ENCODE data around the gene CSNK1G1. TPM values are rescaled to one million over a fixed set of nuclear protein-coding genes. Genes with fewer than 3 reads are reported as not detected.

Gene CSNK1G1
- total RNA-seq, 1 experiment from 2014 or later, result 11.5 TPM

- BruUV-seq (replicated peaks), result no TSS peak
- ChIA-PET CTCF (interaction anchor here (1.0 kb wide), 1 partner anchor 539 kb away, joined by 3 read pairs; no protein-coding TSS in a partner anchor), POLR2A (no interaction called here)
- TF ChIP-seq CTCF (IDR thresholded peaks at IDR 0.05; ENCODE audit: insufficient read depth in 1 of 2, low read depth in 1 of 2, low read length in 1 of 2, severe bottlenecking in 1 of 2, unreplicated experiment in 1 of 2), result no peak
- H3K9me3 Mint-ChIP-seq (ENCODE audit: unreplicated experiment), result no peaks in the 10 kb centered on the region
- H3K4me1 ChIP-seq, result peaks cover 5% of the 10 kb centered on the region; the same call in 1 of the 2 replicates
- H3K4me3 ChIP-seq (ENCODE audit: low read depth, low read length), result no peak overlapping the region
- H3K27me3 Mint-ChIP-seq (ENCODE audit: insufficient read depth, unreplicated experiment), result no peaks in the 10 kb centered on the region
- H3K27me3 ChIP-seq (replicated peaks; ENCODE audit: control insufficient read depth, insufficient read depth, low read length), result no peaks in the 10 kb centered on the region
- H3K9me3 ChIP-seq, result no peaks in the 10 kb centered on the region
- peaks cover 5% of the 10 kb centered on the region for H3K4me1 Mint-ChIP-seq (ENCODE audit: low read depth, unreplicated experiment)
- DNase-seq, result no peak
- no peak overlapping the region for H3K27ac Mint-ChIP-seq (ENCODE audit: unreplicated experiment)
- intact Hi-C loops (cut with micrococcal nuclease; ENCODE audit: unreplicated experiment), result no loop called here
- no peak overlapping the region for H3K4me3 Mint-ChIP-seq (ENCODE audit: unreplicated experiment)
- peaks cover 26% of the 10 kb centered on the region for H3K36me3 Mint-ChIP-seq (ENCODE audit: insufficient read depth, unreplicated experiment)
- H3K36me3 ChIP-seq (ENCODE audit: control insufficient read depth, insufficient read depth, low read length), result no peaks in the 10 kb centered on the region
Observed at GRCh38 chr15:64148581-64148980, 207.4 kb downstream of the CSNK1G1 start.

DNA sequence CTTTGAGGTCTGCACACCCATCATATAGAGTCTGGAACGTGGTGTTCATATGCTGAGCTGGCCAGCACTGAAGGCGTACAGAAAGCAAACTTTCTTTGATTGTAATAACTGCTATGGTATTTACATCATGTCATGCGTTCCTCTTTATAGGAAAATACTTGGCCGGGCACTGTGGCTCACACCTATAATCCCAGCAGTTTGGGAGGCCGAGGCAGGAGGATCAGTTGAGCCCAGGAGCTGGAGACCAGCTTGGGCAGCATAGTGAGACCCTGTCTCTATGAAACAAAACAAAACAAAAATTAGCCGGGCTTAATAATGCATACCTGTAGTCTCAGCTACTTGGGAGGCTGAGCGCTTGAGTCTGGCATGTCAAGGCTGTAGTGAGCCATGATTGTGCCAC, 207.8 kb downstream of the CSNK1G1 start:
- DNase-seq, result no peak
- Mint-ChIP-seq H3K27ac (ENCODE audit: unreplicated experiment) (no peak overlapping the region), H3K27me3 (ENCODE audit: insufficient read depth, unreplicated experiment) (no peaks in the 10 kb centered on the region), H3K4me1 (ENCODE audit: low read depth, unreplicated experiment) (peaks cover under 1% of the 10 kb centered on the region), H3K4me3 (ENCODE audit: unreplicated experiment) (no peak overlapping the region), H3K36me3 (ENCODE audit: insufficient read depth, unreplicated experiment) (peaks cover 22% of the 10 kb centered on the region), H3K9me3 (ENCODE audit: unreplicated experiment) (no peaks in the 10 kb centered on the region)
- Histone ChIP-seq H3K4me3 (ENCODE audit: low read depth, low read length) (no peak overlapping the region), H3K36me3 (ENCODE audit: control insufficient read depth, insufficient read depth, low read length) (no peaks in the 10 kb centered on the region), H3K4me1 (peaks cover 5% of the 10 kb centered on the region; the same call in 1 of the 2 replicates), H3K9me3 (no peaks in the 10 kb centered on the region), H3K27me3 (replicated peaks; ENCODE audit: control insufficient read depth, insufficient read depth, low read length) (no peaks in the 10 kb centered on the region)
- POLR2A ChIA-PET, result no interaction called here
- CTCF ChIA-PET, result interaction anchor here (0.7 kb wide), 1 partner anchor 15 kb away, joined by 3 read pairs; the partner anchor contains the start of gene PPIB
- intact Hi-C loops (cut with micrococcal nuclease; ENCODE audit: unreplicated experiment), result no loop called here
- no TSS peak for BruUV-seq (replicated peaks)
- no peak for TF ChIP-seq CTCF (IDR thresholded peaks at IDR 0.05; ENCODE audit: insufficient read depth in 1 of 2, low read depth in 1 of 2, low read length in 1 of 2, severe bottlenecking in 1 of 2, unreplicated experiment in 1 of 2)

DNA sequence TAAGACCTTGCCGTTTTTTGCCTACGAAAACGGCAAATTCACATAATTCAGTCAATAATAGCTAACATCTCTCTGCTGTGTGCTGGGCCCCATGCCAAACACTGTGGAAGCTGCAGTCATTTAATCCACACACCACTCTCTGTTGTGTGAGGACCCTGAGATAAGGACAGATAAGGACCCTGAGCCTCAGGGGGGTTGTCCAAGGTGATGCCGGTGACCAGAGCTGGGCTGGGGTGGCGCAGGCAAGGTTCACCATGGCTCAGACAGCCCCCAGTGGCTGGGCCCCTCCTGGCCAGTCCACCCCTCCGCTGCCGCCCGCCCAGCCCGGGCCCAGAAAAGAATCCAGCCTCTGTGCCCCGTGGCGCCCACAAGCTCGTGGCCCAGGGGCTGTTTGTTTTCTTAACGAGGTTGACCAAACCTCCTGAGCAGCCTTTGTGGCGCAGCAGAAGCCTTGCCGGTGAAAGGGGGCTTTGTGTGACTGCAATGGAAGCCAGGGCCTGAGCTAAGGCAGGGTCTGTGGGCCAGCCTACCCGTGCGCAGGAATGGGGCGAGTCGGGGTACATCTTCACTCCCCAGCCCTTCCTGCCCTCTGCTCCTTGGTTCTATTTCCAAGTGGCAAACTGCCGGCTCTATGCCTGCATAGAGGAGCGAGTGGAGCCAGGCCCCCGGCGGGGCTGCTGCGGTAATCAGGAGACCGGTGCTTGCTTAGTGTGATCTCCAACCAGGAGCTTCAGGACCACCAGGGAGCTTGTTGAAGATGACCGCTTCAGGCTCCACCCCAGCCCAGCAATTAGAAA, 208.9 kb downstream of the CSNK1G1 start:
- H3K27me3 ChIP-seq (replicated peaks; ENCODE audit: control insufficient read depth, insufficient read depth, low read length), result no peaks in the 10 kb centered on the region
- ChIA-PET POLR2A (no interaction called here), CTCF (interaction anchor here (0.7 kb wide), 1 partner anchor 16 kb away, joined by 3 read pairs; the partner anchor contains the start of gene PPIB)
- no peak for TF ChIP-seq CTCF (IDR thresholded peaks at IDR 0.05; ENCODE audit: insufficient read depth in 1 of 2, low read depth in 1 of 2, low read length in 1 of 2, severe bottlenecking in 1 of 2, unreplicated experiment in 1 of 2)
- Mint-ChIP-seq H3K4me1 (ENCODE audit: low read depth, unreplicated experiment) (no peaks in the 10 kb centered on the region), H3K4me3 (ENCODE audit: unreplicated experiment) (no peak overlapping the region), H3K27ac (ENCODE audit: unreplicated experiment) (no peak overlapping the region), H3K27me3 (ENCODE audit: insufficient read depth, unreplicated experiment) (no peaks in the 10 kb centered on the region), H3K9me3 (ENCODE audit: unreplicated experiment) (no peaks in the 10 kb centered on the region), H3K36me3 (ENCODE audit: insufficient read depth, unreplicated experiment) (peaks cover 24% of the 10 kb centered on the region)
- intact Hi-C loops (cut with micrococcal nuclease; ENCODE audit: unreplicated experiment), result no loop called here
- BruUV-seq (replicated peaks), result no TSS peak
- no peaks in the 10 kb centered on the region for H3K36me3 ChIP-seq (ENCODE audit: control insufficient read depth, insufficient read depth, low read length)
- H3K9me3 ChIP-seq, result no peaks in the 10 kb centered on the region
- DNase-seq, result no peak
- H3K4me3 ChIP-seq (ENCODE audit: low read depth, low read length), result no peak overlapping the region
- peaks cover 5% of the 10 kb centered on the region; the same call in 1 of the 2 replicates for H3K4me1 ChIP-seq
